MM.1S (cell line): ENCODE data around the gene TTYH3.

ENCODE experiments used
- EZH2phosphoT487 ChIP-seq: fragments of 300-600 bp; sonication (generic); IDR thresholded peaks from 2 replicates; pipeline ENCODE4 v1.6.1; 2018; ENCODE audit warnings: antibody characterized with exemption, low read length
- TF ChIP-seq, protein P1 (sequence below): fragments of 300-600 bp; sonication (generic); IDR thresholded peaks from 2 replicates; pipeline ENCODE4 v1.5.1; 2016; ENCODE audit warnings: antibody characterized with exemption, low read length, mixed read lengths

DNA sequence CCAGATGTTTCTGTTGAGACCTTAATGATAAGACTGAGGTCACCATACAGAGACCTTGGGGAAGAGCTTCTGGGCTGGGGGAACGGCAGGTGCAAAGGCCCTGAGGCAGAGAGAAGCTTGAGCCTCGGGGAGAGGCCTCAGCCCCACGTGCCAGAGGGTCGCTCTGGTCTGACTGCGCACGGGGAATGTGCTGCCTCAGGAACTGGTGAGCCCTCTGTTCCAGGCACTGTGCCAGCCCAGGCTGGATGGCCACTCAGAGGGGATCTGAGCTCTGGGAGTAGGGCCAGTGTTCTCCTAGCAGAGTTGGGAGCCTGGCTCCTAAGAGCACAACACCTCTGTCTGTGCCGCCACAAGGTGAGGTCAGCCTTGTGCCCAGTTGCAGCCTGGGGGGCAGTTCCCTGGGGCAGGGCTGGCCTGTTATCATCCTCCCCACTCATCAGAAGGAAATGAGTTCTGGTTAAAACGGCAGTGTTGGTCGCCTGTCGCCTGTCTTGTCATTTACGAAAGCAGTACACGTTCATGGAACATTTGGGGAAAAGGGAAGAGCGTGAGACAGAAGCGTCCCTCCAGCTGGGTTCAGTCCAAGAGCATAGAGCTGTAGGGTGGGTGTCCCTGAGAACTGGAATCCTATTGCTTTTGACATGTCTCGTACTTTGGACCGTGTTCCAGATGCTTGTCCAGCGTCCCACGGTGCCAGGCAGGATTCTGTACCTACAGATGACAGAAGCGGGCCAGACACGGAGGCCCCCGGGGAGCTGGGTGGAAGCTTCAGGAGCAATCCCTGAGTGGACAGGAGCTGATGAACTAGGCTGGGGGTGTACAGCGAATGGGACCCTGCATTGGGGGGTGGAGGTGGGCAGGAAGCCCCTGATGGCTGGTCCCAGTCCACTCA lies 4.3 kb downstream of the TTYH3 start:
- TF ChIP-seq, protein P1, sequence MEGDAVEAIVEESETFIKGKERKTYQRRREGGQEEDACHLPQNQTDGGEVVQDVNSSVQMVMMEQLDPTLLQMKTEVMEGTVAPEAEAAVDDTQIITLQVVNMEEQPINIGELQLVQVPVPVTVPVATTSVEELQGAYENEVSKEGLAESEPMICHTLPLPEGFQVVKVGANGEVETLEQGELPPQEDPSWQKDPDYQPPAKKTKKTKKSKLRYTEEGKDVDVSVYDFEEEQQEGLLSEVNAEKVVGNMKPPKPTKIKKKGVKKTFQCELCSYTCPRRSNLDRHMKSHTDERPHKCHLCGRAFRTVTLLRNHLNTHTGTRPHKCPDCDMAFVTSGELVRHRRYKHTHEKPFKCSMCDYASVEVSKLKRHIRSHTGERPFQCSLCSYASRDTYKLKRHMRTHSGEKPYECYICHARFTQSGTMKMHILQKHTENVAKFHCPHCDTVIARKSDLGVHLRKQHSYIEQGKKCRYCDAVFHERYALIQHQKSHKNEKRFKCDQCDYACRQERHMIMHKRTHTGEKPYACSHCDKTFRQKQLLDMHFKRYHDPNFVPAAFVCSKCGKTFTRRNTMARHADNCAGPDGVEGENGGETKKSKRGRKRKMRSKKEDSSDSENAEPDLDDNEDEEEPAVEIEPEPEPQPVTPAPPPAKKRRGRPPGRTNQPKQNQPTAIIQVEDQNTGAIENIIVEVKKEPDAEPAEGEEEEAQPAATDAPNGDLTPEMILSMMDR: no peak
- no peak for TF ChIP-seq EZH2phosphoT487
